PC-3 (cell line): ENCODE results near the gene USP17L30.
"Not testable (repeated sequence)": the region's sequence is repeated elsewhere in the genome, so short reads cannot be mapped to it uniquely, and the experiment has no call there.

Experiments used
- EZH2 ChIP-seq: fragments of 300-600 bp; sonication (generic); IDR thresholded peaks from one replicate; pipeline ENCODE4 v1.6.1; 2017; ENCODE audit warnings: antibody characterized with exemption, mild to moderate bottlenecking, low read length; ENCODE audit not compliant: unreplicated experiment
- EZH2phosphoT487 ChIP-seq: fragments of 300-600 bp; sonication (generic); IDR thresholded peaks from 2 replicates; pipeline ENCODE4 v1.6.1; 2018; ENCODE audit warnings: mild to moderate bottlenecking, antibody characterized with exemption, low read length, borderline replicate concordance
- TF ChIP-seq, protein P1 (sequence below): fragments of 300-600 bp; sonication (generic); conservative IDR thresholded peaks from 2 replicates; pipeline ENCODE4 v1.5.1; 2017; ENCODE audit warnings: antibody characterized with exemption, low read depth, mild to moderate bottlenecking, low read length

DNA sequence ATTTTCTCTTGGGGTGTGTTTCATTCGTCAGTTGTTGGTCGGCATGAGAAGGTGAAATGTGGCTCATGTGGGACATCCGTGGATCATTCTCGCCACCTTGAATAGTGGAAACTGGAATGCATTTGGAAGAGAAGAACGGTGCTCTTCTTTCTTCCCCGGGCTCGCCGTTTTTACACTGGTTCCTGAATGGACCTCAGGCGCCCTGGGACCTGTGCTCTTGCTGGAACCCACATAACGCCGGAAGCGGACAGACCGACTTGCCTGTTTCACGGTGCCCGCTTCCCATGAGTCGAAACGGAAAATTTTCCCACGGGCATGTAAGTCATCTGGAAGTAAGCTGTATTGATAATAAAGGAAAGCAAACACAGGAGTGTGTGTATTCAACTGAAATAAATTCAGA, 12.1 kb upstream of the USP17L30 start:
- TF ChIP-seq, protein P1, sequence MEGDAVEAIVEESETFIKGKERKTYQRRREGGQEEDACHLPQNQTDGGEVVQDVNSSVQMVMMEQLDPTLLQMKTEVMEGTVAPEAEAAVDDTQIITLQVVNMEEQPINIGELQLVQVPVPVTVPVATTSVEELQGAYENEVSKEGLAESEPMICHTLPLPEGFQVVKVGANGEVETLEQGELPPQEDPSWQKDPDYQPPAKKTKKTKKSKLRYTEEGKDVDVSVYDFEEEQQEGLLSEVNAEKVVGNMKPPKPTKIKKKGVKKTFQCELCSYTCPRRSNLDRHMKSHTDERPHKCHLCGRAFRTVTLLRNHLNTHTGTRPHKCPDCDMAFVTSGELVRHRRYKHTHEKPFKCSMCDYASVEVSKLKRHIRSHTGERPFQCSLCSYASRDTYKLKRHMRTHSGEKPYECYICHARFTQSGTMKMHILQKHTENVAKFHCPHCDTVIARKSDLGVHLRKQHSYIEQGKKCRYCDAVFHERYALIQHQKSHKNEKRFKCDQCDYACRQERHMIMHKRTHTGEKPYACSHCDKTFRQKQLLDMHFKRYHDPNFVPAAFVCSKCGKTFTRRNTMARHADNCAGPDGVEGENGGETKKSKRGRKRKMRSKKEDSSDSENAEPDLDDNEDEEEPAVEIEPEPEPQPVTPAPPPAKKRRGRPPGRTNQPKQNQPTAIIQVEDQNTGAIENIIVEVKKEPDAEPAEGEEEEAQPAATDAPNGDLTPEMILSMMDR, result not testable (repeated sequence)
- TF ChIP-seq EZH2, EZH2phosphoT487: not testable (repeated sequence)
